AG09319 (cell line): ENCODE results near the gene CACUL1.
"Not testable (repeated sequence)": the region's sequence is repeated elsewhere in the genome, so short reads cannot be mapped to it uniquely, and the experiment has no call there.

Experiments used
- DNase-seq: peaks from one replicate; pipeline ENCODE4 v3.0.0-alpha.2; 2010; ENCODE audit warnings: low read depth; ENCODE audit errors: extremely low read depth
- CTCF ChIP-seq: IDR thresholded peaks from 2 replicates; pipeline ENCODE4 v1.5.1; 2011; ENCODE audit warnings: low read depth, mild to moderate bottlenecking, inconsistent platforms, low read length, moderate library complexity

Gene CACUL1

GRCh38 chr10:118753331-118754228 lies 1.2 kb downstream of the CACUL1 start:
- TF ChIP-seq CTCF, result no peak
- DNase-seq, result no peak

GRCh38 chr10:118752409-118752808 lies 2.4 kb downstream of the CACUL1 start:
- no peak for TF ChIP-seq CTCF
- no peak for DNase-seq

DNA sequence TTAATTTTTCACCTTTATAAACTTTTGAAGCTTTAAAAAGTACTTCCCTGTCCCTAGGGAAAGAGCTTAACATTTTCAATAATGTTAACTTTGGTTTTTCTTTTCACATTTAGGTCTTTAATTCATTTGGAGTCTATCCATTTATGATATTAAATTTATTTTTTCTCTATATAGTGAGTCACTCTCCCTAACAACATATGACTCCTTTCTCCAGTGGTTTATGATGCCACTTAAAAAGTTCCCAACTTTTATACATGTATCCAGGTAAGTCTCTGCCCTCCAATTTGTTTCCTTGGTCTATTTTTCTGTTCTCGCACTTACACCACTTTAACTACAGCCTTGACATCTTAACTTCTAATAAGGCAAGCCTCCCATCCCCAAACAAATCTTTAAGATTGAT lies 3.5 kb downstream of the CACUL1 start:
- no peak for TF ChIP-seq CTCF
- DNase-seq, result no peak

- no peak for DNase-seq
- TF ChIP-seq CTCF, result no peak
Measured at GRCh38 chr10:118748041-118748440, 6.7 kb downstream of the CACUL1 start.

DNA sequence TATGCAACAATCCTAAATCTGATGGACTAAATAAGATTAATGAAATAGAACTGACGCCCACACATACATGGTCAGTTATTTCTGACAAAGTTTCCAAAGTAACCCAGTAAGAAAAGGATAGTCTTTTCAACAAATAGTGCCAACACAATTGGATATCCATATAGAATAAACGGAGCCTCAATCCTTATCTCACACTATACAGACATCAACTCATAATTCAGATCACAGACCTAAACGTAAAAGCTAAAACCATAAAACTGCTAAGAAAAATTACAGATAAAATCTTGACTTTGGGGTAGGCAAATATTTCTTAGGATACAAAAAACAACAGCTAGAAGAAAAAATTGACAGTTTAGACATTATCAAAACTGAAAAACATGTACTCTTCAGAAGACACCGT lies 8.5 kb downstream of the CACUL1 start:
- no peak for TF ChIP-seq CTCF
- no peak for DNase-seq

DNA sequence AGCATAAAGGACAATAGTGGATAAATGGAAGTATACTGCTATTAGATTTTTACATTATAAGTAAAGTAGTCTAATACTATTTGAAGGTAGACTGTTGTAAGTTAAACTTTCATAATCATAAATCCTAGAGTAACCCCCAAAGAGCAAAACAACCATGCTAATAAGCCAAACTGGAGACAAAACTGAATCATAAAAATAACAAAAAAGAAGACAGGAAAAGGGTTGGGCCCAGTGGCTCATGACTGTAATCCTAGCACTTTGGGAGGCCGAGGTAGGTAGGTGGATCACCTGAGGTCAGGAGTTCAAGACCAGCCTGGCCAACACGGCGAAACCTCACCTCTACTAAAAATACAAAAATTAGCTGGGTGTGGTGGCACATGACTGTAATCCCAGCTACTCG lies 9.7 kb downstream of the CACUL1 start:
- TF ChIP-seq CTCF, result no peak
- no peak for DNase-seq

DNA sequence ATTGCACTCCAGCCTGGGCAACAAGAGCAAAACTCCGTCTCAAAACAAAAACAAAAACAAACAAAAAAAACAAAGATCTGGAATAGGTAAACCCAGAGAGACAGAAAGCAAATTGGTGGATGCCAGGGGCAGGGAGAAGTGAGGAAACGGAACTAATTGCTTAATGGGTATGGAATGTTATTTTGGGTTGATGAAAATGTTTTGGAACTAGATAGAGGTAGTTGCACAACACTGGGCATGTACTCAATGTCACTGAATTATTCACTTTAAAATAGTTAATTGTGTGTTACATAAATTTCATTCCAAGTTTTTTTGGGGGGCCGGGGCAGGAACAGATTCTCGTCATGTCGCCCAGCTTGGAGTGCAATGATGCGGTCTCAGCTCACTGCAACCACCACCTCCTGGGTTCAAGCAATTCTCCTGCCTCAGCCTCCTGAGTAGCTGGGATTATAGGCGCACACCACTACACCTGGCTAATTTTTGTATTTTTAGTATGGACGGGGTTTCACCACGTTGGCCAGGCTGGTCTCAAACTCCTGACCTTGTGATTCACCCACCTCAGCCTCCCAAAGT lies 10.3 kb downstream of the CACUL1 start:
- not testable (repeated sequence) for DNase-seq
